Lower lobe of right lung (tissue), 2 donors: ENCODE data around the gene ANKRD28. TPM values are rescaled to one million over a fixed set of nuclear protein-coding genes. Genes with fewer than 3 reads are reported as not detected.

Experiments used
- ATAC-seq, 2 donors: fragments of 200-7000 bp; cut with Tn5 transposase; one replicate each; pipeline ENCODE4 v1.9.1; 2020 to 2022; ENCODE audit warnings: mild to moderate bottlenecking in 2 of 2, moderate library complexity in 2 of 2
- DNase-seq: peaks from one replicate; pipeline ENCODE4 v3.0.0-alpha.2; 2020
- H3K27ac ChIP-seq: fragments of 200-600 bp; one replicate; pipeline ENCODE4 v1.8.0; 2022
- H3K27me3 ChIP-seq: fragments of 200-600 bp; one replicate; pipeline ENCODE4 v1.8.0; 2022; ENCODE audit warnings: low read depth
- H3K36me3 ChIP-seq: fragments of 200-600 bp; one replicate; pipeline ENCODE4 v1.8.0; 2022; ENCODE audit warnings: mild to moderate bottlenecking
- H3K4me1 ChIP-seq: fragments of 200-600 bp; one replicate; pipeline ENCODE4 v1.8.0; 2022
- H3K4me3 ChIP-seq: fragments of 200-600 bp; one replicate; pipeline ENCODE4 v1.8.0; 2022; ENCODE audit warnings: mild to moderate bottlenecking
- H3K9me3 ChIP-seq: fragments of 200-600 bp; one replicate; pipeline ENCODE4 v1.8.0; 2022
- intact Hi-C: fragments of 100-400 bp; cut with DNase I; formaldehyde crosslinking; loops from one replicate; pipeline ENCODE4 v1.11.0; 2022
- total RNA-seq: library from RNA; stranded (reverse); fragmentation: NEBNext Ultra II Directional; extraction: Animal tissue kit (Norgen Biotek cat#: 25700); gene quantifications from one replicate; pipeline ENCODE4 v1.2.1, GENCODE V29; 2021
- TF ChIP-seq, protein P1 (sequence below): fragments of 200-600 bp; IDR thresholded peaks from one replicate; pipeline ENCODE4 v1.8.0; 2022; ENCODE audit warnings: antibody characterized with exemption, mild to moderate bottlenecking
- donor health status: DM: no; HTN: yes; CAD: no; lungs with severe emphysema.

The ANKRD28 gene
- total RNA-seq, 1 donor from 2014 or later: 57.2 TPM

DNA sequence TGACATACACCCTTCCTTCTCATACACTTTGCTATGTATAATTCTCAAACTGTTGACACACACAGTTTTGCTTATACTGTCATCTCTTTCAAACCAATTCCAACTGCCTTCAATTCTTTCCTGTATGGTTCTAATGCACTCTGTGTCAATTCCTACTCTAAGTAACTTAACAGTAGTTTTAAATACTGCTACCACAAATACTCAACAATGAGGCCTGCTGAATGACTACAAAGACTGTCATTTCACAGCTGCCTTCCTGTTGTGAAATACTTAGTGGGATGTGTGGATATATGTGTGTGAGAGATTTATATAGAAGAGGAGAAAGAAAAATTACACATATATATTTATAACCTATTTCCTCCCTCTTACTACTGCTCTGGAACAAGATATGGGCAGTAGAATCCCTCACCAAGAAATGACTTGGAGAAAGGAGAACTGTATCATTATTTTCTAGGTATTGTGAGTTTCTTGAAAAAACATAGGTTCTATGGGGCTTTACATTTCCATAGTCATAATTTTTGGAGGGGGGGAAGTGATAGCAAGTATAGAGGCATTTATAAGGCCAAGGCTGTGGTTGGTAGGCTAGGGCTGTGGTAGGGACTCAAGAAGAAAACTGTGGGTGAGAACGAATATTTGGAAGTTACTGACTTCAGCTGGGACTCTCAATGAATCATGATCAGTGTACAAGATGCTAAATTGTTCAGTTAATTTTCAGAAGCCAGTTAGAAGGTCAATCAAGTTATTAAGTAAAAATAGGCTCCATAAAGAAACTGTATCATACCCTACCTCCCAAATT is 88.7 kb downstream of the ANKRD28 start:
- Histone ChIP-seq H3K27me3 (no peaks in the 10 kb centered on the region), H3K36me3 (peaks cover 63% of the 10 kb centered on the region), H3K9me3 (no peaks in the 10 kb centered on the region), H3K4me3 (no peak overlapping the region), H3K4me1 (no peaks in the 10 kb centered on the region), H3K27ac (no peak overlapping the region)
- DNase-seq (no peak), ATAC-seq (no peak)
- TF ChIP-seq, protein P1, sequence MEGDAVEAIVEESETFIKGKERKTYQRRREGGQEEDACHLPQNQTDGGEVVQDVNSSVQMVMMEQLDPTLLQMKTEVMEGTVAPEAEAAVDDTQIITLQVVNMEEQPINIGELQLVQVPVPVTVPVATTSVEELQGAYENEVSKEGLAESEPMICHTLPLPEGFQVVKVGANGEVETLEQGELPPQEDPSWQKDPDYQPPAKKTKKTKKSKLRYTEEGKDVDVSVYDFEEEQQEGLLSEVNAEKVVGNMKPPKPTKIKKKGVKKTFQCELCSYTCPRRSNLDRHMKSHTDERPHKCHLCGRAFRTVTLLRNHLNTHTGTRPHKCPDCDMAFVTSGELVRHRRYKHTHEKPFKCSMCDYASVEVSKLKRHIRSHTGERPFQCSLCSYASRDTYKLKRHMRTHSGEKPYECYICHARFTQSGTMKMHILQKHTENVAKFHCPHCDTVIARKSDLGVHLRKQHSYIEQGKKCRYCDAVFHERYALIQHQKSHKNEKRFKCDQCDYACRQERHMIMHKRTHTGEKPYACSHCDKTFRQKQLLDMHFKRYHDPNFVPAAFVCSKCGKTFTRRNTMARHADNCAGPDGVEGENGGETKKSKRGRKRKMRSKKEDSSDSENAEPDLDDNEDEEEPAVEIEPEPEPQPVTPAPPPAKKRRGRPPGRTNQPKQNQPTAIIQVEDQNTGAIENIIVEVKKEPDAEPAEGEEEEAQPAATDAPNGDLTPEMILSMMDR: no peak
- intact Hi-C loops: no loop called here

DNA sequence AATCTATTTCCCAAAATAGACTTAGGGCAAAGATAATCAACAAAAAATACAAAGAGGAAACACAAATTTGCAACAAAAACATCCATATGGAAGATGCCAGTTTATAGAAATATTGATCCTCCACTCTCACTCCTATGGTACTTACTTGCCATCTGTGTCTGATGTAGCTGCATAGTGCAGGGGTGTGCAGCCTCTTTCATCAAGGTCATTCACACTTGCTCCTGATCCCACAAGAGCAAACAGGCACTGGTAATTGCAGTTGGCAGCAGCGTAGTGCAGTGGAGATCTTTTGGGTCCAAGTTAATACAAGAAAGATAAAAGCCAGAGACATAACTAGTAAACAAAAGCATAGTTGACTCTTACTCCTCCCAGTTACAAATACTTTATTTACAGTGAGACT is 90.0 kb downstream of the ANKRD28 start:
- Histone ChIP-seq H3K9me3 (no peaks in the 10 kb centered on the region), H3K36me3 (peaks cover 56% of the 10 kb centered on the region), H3K27me3 (no peaks in the 10 kb centered on the region), H3K4me1 (no peaks in the 10 kb centered on the region), H3K27ac (no peak overlapping the region), H3K4me3 (no peak overlapping the region)
- TF ChIP-seq, protein P1: no peak
- intact Hi-C loops: no loop called here
- DNase-seq (no peak), ATAC-seq (no peak)

DNA sequence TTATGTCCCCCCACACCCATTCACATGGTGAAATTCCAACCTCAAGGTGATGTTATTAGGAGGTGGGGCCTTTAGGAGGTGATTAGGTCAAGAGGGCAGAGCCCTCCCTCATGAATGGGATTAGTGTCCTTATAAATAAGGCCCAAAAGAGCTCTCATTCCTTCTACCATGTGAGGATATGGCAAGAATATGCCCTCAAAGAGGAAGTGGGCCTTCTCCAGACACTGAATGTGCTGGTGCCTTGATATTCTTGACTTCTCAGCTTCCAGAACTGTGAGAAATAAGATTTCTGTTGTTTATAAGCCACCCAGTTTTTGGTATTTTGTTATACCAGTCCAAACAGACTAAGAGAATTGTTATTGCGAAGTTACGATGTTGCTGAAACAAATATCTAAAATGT is 94.4 kb downstream of the ANKRD28 start:
- Histone ChIP-seq H3K27me3 (no peaks in the 10 kb centered on the region), H3K4me1 (no peaks in the 10 kb centered on the region), H3K27ac (no peak overlapping the region), H3K36me3 (peaks cover 19% of the 10 kb centered on the region), H3K4me3 (no peak overlapping the region), H3K9me3 (no peaks in the 10 kb centered on the region)
- no peak for DNase-seq
- TF ChIP-seq, protein P1: no peak
- intact Hi-C loops: no loop called here
- no peak for ATAC-seq

DNA sequence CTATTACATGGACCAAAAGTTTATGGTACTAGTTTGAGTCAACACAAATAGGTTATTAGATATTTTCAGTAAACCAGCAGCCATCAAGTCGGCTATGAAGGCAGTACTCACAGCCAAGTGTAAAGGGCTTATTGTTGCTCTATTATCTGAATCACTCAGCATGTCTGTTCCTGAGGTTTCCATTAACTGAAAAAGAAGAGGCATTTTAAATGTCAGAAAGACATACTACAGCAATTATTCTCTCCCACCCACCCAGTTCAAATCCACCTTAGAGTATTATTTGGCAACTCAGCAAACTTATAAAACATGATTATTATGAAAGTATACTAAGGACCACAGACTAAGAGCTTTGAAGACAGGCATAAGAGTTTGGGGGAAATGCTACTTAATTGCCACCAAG is 103.2 kb downstream of the ANKRD28 start:
- peaks cover 25% of the 10 kb centered on the region for H3K36me3 ChIP-seq

DNA sequence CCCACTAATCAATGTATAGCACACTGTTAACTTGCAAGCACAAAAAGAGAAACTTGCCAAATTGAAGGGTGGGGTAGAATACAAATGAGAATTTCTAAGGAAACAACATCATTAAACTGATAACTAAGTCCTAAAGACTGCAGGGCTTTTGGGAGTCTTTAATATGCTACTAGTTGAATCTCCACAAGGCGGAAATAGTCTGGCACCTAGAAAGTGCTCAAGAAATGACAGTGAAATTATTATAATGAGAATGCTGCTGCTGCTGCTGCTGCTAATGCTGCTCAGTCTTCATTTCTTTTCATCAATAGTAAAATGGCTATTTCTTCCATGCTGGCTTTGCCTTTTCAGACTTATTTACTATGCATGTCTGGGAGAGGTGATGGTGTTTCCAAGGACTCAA is 104.4 kb downstream of the ANKRD28 start:
- Histone ChIP-seq H3K4me3 (no peak overlapping the region), H3K27me3 (no peaks in the 10 kb centered on the region), H3K9me3 (no peaks in the 10 kb centered on the region), H3K36me3 (peaks cover 37% of the 10 kb centered on the region), H3K4me1 (no peaks in the 10 kb centered on the region), H3K27ac (no peak overlapping the region)
- intact Hi-C loops: no loop called here
- ATAC-seq: no peak
- TF ChIP-seq, protein P1: no peak
- DNase-seq: no peak

More for the DNA sequence above, 103.2 kb downstream of the ANKRD28 start:
- H3K27me3 ChIP-seq: no peaks in the 10 kb centered on the region
- H3K27ac ChIP-seq: no peak overlapping the region
- DNase-seq (no peak), ATAC-seq (no peak)
- H3K4me3 ChIP-seq: no peak overlapping the region
- no peaks in the 10 kb centered on the region for H3K4me1 ChIP-seq
- no peaks in the 10 kb centered on the region for H3K9me3 ChIP-seq
- intact Hi-C loops: no loop called here
- TF ChIP-seq, protein P1: no peak
